ENCODE measurements around the gene JARID2.
"Not testable (repeated sequence)": the region's sequence is repeated elsewhere in the genome, so short reads cannot be mapped to it uniquely, and the experiment has no call there.

JARID2 gene

DNA sequence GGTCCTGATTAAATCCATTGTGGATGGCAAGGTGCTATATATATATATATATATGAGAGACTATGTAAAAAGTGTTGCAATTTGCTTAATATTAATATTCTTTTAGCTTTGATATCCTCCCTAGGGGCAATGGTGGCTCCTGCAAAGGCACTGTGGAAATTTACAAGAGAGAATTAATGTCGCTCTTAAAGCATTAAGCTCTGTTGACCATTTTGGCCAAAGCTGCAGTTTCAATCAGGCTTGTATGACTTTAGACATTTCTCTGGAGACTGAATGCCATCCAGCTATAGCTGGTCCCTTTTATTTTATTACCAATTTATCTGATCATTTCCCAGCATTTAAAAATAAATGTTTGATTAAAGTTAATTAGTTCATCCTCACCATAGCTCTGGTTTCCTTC is 155.3 kb downstream of the JARID2 start:
- no peak for DNase-seq (ENCODE audit: low spot score)

DNA sequence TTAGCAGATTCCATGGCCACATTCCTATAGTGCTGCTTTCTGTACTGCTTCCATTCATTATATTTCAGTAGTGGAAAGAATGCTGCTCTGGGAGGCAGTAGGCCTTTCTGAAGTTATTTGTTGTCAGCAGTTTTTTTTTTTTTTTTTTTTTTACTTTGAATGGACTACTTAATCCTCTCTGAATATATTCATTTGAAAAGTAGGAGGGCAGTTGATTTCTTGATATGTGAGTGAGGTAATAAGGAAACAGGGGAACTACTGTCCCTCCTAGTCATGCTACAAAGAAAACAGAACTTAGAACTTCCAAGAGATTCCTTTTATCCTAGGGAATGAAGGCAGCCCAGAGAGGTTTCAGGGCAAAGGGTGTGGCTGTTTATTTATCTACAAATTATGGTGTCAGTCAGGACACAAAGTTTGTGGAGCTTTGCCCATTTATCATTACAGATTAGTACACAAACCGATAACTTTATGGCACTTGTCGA is 155.9 kb downstream of the JARID2 start:
- no peak for DNase-seq (ENCODE audit: low spot score)

DNA sequence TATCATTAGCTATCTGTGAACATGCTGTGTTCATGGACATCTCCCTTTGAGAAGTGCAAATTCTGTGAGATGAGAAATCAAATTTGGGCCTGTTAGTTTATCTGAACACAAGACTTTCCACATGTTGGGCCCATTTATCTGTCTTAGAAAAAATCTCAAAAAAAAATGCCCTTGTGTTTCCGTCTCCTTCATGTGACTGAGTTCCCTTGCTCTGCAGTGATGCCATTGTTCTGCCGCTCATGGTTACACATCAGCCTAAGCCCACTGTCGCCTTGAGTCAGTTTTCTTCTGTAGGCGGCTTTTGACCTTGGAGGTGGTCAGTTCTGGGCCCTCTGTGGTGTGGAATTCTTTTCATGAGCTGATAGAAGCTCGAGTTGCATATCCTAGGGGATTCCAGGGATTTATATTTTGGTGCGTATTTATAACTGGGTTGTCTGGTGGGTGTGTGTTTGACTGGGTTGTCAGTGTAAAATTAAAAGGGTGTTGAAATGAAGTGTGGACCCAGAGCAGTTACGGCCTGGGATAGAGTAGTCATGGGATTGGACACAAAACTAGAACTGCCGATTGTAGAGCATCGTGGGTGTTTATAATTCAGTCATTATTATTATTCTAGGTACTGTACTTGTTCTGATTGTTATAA is 156.7 kb downstream of the JARID2 start:
- DNase-seq (ENCODE audit: low spot score) = no peak

DNA sequence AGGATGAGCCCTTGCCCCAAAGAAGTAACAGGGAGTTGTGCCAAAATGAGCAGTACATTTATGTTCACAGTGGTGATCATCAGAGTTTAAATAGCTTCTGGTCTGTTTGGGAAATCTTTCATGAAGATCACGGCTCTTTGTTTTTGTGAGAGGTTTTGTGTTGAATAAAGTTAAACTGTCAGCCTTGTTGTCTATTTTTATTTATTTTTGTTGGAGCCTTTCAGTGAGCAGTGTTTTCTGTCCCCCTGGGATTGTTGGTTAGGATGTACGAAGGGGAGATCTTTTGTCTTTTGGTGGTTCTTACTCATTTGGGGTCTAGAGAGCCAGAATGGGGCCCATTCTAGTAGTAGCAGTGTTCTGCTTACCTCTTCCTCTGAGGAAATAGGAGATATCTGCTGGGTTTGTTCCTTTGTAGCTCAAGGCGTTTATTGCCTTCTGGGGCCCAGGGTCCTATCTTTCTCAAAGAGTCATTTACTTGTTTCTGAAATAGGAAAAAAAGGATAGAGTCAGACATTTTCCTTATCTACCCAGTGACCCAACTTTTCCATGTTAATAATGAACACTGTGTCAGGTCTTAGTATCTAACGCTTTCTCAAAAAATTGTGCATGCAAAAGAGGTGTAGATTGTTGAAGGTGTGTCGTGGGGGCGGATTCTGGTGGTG is 157.4 kb downstream of the JARID2 start:
- DNase-seq (ENCODE audit: low spot score) = no peak

DNA sequence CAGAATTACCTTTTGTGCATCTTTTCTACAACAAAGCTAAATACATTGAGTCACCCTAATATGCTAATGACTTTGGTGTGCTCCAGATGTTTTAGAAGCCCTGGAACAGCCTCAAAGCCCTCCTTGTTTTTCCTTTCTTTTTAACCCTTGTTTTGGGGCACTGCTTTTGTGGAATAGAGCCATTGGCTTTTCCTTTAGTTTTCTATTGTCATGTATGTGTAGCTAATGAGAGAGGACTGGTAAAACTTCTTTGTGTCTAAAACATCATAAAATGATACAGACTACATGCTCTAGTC is 158.8 kb downstream of the JARID2 start:
- no peak for DNase-seq (ENCODE audit: low spot score)

DNA sequence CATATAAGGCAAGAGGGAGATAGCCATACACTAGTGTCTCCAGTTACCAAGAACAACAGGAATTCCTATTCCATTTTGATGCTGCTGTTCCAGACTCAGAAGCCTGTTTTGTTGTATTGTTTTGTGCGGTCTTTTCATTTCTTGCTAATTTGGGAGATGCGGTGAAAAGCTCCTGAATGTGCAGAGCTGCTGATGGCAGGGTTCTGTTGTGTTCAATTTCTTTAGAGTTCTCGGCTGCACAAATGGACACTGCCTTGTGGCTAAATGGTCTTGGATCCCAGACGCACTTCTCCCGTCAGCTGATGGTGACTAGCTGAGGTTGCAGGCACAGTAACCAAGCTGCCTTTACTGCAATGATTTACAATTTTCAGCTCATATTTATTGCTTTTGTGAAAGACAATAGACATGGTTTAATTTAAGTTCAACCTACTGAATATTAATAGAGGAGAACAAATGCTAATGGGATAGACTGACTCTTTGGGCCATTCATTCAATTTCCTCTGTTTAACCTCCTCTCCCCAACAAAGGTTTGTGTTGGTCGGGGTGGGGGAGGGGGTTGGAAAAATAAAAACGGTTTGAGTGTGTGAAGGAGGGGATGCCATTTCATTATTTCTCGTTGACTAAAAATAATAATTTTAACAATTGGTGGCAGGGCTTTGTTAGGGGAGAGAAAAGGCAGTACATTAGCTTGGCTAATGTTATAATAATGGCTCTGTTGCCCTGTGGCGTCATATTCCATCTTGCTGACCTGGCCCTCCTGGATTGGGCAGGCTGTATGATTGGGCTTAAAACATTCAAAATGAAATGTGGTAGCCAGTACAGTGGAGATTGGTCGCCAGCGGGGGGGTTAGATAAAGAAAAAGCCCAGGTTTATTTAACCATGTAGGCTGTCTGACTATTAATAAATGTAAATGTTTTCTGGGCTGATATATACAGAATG is 159.5 kb downstream of the JARID2 start:
- DNase-seq (ENCODE audit: low spot score) = no peak

DNA sequence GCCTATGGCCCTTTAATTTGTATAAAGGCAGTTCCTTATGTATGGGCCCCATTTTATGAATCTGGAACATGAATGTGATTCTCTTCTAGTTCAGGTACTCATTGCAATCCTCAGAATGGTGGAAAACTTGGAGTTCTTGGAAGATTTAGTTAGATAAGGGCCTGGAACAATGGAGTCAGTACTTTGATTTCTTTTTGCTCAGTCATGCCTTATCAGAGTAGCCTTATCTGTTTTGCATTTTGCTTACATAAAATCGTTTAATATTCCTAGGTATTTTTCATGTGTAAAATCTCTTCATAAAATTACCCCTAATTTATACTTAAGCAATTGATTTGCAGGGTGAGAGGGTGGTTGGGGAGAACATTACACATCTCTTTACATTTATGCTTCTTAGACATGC is 160.6 kb downstream of the JARID2 start:
- no peak for DNase-seq (ENCODE audit: low spot score)

DNA sequence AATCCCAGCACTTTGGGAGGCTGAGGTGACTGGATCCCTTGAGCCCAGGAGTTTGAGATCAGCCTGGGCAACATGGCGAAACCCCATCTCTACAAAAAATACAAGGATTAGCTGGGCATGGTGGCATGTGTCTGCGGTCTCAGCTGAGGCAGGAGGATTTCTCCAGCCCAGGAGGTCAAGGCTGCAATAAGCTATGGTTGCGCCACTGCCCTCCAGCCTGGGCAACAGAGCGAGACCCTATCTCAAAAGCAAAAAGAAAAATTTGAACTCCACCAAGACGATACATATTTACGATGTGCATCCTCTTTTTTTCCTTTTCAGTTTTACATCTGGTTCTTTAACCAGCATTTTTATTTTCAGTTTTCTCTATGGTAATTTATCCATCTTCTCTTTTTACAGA is 162.1 kb downstream of the JARID2 start:
- no peak for DNase-seq (ENCODE audit: low spot score)

DNA sequence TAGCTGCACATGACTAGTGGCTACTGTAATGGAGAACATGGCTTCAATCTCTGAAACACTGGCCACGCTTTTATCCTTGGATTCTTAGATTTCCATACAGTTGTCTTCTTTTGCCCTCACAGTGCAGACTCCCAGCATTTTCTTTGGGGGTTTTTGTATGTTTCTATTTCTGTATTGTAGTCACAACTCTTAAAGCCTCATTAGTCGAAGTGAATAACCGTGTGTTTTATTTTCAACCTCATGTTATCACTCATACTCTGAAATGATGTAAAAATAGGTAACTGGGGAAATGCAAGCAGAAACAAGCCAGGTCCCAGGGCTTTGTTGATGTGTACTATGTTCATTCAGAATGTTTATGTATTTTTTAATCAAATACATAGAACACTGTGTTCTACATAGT is 162.9 kb downstream of the JARID2 start:
- DNase-seq (ENCODE audit: low spot score) = no peak

DNA sequence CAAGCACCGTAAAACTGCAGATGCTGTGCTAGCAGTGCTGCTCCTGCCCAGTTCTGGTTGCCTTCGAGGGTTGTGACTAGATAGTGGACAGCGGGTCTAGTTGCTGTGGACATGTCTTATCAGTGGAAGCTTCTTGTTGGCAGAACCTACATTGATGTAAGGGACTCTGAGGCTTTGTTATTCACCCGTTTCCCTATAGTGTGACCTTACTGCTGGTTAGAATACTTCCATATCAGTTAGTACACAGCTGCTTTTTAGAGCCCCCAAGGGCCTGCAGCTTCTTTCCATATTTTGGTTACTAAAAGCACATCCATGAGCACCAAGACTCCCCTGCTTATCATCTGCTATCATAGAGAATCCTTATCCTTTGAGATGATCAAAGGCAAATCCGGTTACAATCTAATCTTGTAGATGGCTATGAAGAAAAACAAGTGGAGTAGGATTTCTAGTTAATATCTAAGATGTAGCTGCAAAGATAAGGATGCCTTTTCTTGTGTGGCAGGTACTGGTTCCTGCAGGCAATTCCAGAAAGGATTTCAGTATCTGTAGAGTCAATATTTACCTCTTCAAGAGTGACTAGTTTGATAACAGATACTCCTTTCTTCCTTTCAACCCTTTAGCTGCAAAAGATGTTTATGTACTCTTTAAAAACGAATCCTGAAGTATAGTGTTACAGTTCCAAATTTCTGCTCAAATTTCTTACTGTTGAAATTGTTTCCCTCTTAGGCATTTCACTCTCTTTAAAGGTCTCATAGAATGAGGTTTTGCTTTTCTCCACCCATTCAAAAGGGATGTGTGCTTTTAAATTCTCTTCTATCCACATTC is 163.6 kb downstream of the JARID2 start:
- no peak for DNase-seq (ENCODE audit: low spot score)

DNA sequence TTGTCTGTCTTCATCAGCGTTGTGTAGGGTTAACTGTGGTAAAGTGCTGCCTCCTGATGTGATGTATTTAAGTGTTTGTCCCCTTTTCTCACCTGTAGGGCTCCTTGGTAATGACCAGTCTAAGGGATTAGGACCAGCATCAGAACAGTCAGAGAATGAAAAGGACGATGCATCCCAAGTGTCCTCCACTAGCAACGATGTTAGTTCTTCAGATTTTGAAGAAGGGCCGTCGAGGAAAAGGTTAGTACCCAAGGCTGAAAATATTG is 164.2 kb downstream of the JARID2 start:
- no peak for DNase-seq (ENCODE audit: low spot score)

DNA sequence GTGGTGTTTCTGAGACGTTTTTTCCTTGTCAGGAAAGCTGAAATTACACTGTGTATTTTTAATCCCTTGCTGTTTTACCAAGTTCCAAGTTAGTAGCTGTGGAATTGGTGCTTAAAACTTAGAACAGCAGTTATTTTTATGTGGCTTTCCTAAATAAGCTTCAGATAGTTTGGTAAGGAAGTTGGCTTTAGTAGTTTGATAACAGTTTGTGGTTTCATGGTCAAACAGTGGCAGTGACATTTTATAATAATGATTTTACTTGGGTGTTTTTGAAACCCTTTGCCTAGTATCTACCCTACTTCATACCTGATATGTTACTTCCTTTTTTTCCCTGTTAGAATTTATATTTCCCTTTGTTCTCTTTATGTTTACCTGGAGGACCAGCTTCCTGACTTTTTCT is 164.9 kb downstream of the JARID2 start:
- no peak for DNase-seq (ENCODE audit: low spot score)

DNA sequence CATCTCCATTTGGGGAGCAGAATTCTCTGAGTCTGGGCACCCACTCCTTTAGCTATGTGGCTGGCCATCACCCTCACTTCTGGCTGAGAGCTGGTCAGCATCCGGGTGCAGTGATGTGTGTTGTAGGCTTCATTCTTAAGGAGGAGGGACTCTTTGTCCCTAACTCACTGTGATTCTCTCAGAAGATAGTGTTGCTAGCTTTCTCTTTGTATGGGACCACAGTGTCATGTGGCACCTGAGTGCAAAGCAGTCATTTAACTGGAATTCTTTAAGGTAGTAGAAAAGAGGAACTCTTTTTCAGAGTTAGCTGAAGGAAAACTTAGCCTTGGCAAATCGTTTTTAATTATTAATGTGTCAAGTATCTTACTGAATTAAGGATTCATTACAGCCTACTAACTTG is 165.9 kb downstream of the JARID2 start:
- DNase-seq (ENCODE audit: low spot score) = no peak

DNA sequence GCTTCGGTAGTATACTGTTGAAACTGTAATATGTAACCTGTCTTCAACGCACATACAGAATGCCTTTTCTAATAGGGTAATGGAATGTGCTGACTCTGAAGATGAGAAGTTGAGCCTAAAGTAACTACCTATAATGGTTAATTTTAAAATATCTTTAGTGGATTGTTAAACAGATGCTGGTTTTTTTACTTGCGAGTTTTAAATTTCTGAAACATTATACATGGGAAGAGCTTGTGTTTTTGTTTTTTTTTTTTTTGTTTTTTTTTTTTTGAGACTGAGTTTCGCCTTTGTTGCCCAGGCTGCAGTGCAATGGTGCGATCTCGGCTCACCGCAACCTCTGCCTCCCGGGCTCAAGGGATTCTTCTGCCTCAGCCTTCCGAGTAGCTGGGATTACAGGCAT is 166.9 kb downstream of the JARID2 start:
- DNase-seq (ENCODE audit: low spot score) = no peak

DNA sequence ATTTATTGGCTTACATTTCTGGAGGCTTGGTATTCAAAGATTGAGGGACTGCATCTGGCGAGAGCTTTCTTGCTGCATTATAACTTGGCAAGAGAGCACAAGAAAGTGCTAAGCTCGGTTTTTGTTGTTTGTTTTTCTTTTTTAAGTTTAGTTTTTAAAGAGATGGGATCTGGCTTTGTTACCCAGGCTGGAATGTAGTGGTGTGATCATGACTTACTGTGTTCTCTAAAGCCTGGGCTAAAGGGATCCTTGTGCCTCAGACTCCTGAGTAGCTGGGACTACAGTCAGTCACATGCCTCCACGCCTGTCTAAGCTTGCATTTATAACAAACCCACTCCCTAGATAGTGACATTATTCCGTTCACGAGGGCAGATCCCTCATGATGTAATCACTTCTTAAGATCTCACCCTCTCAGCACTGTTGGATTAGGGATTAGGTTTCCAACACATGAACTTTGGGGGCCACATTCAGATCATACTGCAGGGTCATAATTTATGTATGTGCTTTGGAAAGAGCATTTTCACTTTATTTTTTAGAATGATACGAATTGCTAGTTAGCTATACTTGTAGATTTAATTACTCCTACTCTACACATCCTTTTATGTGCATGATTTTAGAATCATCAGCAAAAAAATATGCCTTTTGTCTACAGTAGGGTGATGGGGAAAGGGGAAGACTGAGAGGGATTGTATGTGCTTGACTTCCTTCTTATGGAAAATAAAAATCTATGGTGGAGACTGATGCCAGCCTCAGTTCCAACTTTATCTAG is 167.8 kb downstream of the JARID2 start:
- no peak for DNase-seq (ENCODE audit: low spot score)

DNA sequence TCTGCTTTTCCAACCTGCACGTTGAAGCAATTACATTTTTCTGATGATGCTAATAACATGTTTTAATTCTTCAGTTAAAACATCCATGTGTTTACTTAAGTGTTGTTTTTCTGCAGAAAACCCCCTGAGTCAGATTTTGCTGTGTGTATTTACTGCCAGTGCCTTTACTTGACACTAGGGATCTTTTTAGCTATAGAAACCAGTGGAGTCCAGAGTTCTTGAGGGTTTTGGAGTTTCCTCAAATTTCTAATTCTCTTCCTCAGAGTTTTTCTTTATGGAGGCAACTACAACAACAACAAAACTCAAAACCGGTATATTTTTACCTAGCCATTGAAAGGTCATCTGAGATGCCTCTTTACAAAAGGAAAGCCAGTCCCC is 168.4 kb downstream of the JARID2 start:
- DNase-seq (ENCODE audit: low spot score) = no peak

DNA sequence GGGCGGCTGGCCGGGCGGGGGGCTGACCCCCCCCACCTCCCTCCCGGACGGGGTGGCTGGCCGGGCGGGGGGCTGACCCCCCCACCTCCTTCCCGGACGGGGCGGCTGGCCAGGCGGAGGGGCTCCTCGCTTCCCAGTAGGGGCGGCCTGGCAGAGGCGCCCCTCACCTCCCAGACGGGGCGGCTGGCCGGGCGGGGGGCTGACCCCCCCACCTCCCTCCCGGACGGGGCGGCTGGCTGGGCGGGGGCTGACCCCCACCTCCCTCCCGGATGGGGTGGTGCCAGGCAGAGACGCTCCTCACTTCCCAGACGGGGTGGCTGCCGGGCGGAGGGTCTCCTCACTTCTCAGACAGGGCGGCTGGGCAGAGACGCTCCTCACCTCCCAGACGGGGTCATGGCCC is 169.8 kb downstream of the JARID2 start:
- not testable (repeated sequence) for DNase-seq (ENCODE audit: low spot score)

DNA sequence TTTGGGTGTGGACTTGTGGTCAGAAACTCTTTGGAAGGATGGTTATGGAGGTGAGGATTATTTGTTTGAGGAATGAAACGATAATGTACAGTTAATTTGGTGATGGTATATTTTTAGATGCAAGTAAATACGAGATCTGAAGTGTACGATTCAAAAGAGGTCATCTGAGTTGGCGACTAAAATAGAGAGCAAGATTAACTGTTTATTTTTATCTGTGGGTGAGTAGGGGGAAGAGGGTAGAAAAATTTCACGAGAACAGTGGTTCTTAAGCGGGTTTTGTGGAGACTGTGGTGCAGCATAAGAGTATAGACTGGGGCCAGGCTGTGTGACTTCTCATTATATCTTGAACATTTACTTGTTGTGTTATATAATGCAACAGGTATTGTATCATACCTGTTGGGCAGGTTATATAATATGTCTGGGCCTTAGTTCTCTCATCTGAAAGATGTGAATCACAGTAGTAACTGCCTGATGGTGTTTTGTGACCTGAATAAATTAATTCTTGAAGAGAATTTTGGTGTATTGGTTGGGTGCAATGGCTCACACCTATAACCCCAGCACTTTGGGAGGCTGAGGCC is 171.2 kb downstream of the JARID2 start:
- DNase-seq (ENCODE audit: low spot score) = no peak

DNA sequence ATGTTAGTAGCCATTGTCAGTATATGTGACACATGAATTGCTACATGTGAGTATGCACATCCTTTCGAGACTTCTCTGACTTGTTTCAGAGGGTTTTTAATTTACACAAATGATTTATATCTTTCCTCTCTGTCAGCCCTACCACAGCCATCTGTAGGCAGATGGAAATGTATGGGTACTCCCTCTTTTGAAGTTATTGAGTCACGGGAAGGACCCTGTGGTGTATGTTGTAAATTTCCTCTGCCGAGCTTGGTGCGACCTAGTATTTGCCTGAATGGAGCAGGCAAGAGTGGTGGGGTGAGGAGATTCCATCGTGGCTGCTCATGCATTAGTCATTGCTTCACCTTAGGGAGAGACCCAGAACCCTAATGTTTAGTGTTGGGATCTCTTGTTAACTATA is 171.9 kb downstream of the JARID2 start:
- DNase-seq (ENCODE audit: low spot score) = no peak

DNA sequence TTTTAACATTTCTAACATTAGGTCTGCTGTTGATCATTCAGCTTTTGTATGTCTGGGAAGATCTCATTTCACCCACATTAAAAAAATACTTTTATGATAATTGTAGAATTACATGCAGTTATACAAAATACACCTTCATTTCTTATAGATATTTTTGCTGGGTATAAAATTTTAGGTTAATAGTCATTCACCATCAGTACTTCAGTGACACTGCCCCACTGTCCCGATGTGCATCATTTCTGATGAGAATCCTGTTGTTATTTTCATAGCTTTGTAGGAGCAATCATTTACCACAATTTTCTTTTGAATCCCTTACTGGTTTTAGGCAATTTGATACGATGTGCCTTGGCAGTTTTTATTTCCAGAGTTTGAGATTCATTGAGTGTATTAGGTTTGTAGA is 173.6 kb downstream of the JARID2 start:
- DNase-seq (ENCODE audit: low spot score) = no peak

DNA sequence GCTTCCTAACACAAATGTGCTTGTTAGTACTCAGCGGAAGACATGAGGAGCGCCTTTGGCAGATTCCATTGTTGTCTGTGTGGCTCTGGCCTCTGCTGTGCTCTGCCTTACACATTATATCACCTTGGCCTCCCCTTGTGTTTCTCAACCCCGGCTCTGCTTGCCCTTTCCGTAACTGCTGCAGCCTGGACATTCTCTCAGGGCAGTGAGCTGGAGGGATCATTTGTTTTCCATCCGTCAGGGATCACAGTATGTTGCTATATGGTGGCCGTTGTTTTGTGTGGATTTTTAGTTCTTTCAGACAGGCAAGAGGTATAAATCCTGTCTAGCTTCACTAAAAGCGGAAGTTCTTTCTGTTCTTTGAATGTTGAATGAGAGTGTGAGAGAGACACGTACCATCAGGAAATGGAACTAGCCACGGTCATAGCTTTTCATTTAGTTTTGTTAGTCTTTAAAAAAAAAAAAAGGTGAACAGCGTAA is 175.1 kb downstream of the JARID2 start:
- DNase-seq (ENCODE audit: low spot score) = no peak
